Head of caudate nucleus (tissue), 42 donors: ENCODE data around the gene TSPYL1.
"Not testable (repeated sequence)": the region's sequence is repeated elsewhere in the genome, so short reads cannot be mapped to it uniquely, and the experiment has no call there.

Experiments used
- DNase-seq, 42 donors: peaks; one replicate each; pipeline versions ENCODE4 v3.0.0 to v3.0.0-alpha.2; 2020 to 2021; ENCODE audit warnings: mixed read lengths in 7 of 42
- intact Hi-C: fragments of 100-400 bp; cut with DNase I; formaldehyde crosslinking; loops from one replicate; pipeline ENCODE4 v1.15.0; 2022

TSPYL1 gene

GRCh38 chr6:116301104-116301503, 21.4 kb upstream of the TSPYL1 start:
- DNase-seq: no peak
- intact Hi-C loops: no loop called here

DNA sequence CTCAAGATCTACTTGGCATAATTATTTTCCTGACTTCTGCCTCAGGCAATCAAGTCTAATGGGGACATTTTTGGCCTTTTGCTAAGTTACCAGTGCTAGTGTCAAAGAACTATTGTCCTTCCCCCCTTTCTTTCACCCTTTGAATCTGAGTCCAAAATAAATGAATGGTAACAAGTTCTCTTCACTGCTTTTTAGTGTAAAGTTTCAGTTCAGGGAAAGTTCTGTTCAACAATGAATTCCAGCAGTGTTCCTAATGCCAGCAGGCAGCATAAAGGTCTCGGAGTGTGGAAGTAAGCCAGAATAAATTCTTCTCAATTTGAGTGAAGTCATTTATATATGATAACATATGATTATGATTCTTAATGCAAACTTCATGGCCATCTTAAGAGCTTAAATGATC, 20.8 kb upstream of the TSPYL1 start:
- intact Hi-C loops: no loop called here
- DNase-seq: no peak

DNA sequence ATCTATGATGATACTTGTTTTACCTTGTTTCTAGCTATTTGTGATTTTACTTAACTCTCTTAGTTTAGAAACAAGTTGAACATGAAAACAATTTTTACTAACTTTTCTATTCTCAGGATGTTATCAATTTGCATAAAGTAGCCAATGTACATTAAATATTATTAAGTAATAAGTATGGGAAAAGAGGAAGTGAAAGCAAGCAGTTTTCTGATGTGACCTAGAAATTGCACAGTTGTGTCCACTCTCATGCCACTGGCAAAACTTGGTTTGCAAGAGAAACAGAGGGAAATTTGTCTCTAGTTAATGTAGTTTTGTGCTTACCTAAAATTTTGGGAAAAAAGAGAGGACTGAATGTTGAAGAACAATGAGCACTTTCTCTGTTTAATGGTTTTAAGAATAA, 19.2 kb upstream of the TSPYL1 start:
- intact Hi-C loops: no loop called here
- DNase-seq: no peak

GRCh38 chr6:116298273-116298672, 18.5 kb upstream of the TSPYL1 start:
- intact Hi-C loops: no loop called here
- DNase-seq: no peak

DNA sequence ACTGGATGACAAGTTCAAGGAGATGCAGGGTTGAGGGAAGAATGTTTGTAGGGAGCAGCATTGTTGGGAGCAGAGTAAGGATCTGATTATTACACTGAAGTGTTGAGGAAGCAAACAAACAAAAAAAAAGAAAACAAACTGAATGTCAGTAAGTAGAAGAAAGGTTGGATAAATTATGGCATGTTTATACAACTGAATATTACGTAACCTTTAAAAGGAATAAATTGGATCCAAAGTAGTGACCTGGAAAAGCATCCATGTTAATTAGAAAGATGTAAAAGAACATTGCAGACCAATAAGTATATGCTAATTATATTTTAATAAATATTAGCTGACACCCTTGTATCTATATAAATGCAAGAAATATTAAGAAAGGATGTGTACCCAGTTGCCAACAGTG, 12.8 kb upstream of the TSPYL1 start:
- intact Hi-C loops: no loop called here
- no peak for DNase-seq

DNA sequence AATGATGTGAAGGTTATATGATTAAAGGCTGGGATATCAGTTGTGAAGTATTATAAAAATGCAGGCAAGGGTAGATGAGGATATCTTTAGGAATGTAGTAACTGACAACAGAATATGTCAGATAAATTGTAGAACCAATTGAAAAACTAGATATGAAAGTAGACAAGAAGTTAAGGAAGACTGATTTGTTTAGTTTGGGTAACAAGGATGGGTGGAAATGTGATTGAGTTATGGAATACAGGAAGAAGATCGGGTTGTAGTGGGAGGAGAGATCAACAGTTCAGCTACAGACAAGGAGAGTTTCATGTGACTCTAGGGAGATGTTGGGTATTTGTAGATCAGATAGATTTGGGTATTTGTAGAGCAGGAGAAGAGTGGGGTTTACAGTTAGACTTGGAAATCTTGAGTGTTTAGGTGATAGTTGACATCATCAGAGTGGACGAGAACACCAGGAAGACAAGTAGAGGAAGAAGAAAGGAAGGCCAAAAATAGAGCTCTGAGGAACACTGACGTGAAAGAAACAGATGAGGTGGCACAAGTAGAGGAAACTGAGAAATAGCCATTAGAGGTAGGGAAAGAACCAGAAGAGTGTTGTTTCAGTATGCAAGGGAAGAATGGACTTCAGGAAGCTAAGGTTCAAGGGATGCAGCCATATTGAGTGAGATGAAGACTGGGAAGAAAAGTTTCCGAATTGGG, 12.1 kb upstream of the TSPYL1 start:
- intact Hi-C loops: no loop called here
- no peak for DNase-seq

DNA sequence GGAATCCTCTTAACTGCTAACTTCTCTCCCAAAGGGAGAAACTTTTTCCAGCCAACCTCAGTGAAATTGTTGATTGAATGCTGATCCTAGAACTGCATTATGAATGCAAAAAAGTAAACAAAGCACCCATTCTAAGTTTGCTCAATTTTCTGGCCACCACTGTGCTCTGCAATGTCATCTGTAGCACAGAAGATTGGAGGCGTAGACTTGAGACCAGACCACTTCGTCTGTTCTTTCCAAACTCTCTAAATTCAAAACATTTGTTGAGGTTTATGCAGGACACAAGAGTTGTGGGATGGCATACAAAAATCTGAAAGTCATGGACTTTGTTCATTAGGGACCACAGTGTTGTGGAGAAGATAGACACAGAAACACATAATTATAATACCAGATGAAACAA, 11.1 kb upstream of the TSPYL1 start:
- intact Hi-C loops: no loop called here
- DNase-seq: no peak

- intact Hi-C loops: no loop called here
- no peak for DNase-seq
Observed at GRCh38 chr6:116289876-116290275, 10.1 kb upstream of the TSPYL1 start.

GRCh38 chr6:116287689-116288282, 8.1 kb upstream of the TSPYL1 start:
- intact Hi-C loops: no loop called here

DNA sequence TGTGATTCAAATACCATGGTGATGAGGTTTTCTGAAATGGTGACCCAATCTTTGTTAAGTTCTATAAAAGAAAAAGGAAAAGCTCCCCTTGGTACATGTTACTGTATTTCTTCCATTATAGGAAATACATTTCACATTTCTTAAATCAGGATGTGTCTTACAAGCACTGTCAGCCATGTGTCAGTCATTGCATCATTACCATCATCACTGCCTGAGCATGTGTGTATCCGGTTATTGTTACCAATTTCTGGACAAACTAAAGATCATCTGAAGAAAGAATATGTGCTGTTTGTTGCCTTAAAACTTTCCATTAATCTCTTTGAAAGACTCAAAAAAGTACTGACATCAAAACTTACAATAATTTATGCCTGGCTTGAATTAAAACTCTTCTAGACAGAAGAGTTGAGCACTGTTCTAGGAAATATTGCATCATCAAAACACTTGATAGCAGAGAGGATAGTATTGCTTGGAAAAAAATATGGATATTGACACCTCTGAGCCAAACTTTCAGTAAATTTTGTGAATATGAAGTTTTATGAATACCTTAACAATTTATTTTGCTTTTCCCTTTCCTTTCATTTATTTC, 7.1 kb upstream of the TSPYL1 start:
- intact Hi-C loops: no loop called here
- DNase-seq: no peak

More at GRCh38 chr6:116287689-116288282, 8.1 kb upstream of the TSPYL1 start:
- peak in 3 of 42 donors; percentile 32 to 42 (median 41) for DNase-seq

DNA sequence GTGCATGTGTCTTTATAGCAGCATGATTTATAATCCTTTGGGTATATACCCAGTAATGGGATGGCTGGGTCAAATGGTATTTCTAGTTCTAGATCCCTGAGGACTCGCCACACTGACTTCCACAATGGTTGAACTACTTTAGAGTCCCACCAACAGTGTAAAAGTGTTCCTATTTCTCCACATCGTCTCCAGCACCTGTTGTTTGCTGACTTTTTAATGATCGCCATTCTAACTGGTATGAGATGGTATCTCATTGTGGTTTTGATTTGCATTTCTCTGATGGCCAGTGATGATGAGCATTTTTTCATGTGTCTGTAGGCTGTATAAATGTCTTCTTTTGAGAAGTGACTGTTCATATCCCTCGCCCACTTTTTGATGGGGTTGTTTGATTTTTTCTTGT, 5.3 kb upstream of the TSPYL1 start:
- intact Hi-C loops: loop anchor here (5.0 kb wide), 2 partner anchors 87 to 247 kb away; partner anchors contain the start of gene DSE
- DNase-seq: not testable (repeated sequence)

DNA sequence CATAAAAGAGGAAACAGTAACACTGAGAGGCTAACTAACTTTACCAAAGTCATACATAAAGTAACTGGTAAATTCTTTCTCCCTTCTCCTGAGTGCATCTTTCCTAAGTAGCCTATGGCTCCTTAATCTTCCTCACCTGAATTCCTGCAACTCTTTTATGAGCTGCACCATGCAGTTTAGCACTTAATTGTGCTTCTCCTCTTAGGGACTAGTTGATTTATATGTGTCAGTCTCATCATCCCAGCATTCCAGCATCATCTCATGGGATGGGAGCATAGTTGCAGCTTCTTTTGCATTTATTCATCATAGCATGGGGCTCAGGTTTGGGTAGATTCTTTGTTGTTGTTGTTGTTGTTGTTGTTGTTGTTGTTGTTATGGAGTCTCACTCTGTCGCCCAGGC, 3.5 kb upstream of the TSPYL1 start:
- DNase-seq: no peak
- intact Hi-C loops: loop anchor here (5.0 kb wide), 2 partner anchors 89 to 249 kb away; partner anchors contain the start of gene DSE

DNA sequence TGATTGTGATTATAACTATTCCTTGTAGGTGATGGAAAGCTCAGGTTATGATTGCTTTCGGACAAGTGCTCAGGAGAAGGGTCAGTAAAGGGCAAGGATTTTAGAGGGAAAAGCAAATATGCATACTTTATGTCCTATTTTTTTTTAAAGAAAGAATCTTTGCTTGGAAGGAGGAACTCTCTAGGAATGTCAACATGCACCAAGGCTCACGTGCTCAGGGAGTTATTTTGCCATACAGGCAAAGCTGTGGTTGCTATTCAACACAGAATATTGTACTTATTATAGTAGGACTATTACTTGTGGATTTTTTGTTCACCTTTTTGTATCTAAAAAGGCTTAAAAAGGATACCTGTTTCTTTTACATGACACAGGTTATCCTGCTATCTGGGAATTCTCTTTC, 3.0 kb upstream of the TSPYL1 start:
- intact Hi-C loops: loop anchor here (5.0 kb wide), 2 partner anchors 90 to 250 kb away; partner anchors contain the start of gene DSE

GRCh38 chr6:116280933-116281316, 1.2 kb upstream of the TSPYL1 start:
- intact Hi-C loops: loop anchor here (5.0 kb wide), 2 partner anchors 91 to 251 kb away; partner anchors contain the start of gene DSE

More for the DNA sequence above, 3.0 kb upstream of the TSPYL1 start:
- DNase-seq: no peak

DNA sequence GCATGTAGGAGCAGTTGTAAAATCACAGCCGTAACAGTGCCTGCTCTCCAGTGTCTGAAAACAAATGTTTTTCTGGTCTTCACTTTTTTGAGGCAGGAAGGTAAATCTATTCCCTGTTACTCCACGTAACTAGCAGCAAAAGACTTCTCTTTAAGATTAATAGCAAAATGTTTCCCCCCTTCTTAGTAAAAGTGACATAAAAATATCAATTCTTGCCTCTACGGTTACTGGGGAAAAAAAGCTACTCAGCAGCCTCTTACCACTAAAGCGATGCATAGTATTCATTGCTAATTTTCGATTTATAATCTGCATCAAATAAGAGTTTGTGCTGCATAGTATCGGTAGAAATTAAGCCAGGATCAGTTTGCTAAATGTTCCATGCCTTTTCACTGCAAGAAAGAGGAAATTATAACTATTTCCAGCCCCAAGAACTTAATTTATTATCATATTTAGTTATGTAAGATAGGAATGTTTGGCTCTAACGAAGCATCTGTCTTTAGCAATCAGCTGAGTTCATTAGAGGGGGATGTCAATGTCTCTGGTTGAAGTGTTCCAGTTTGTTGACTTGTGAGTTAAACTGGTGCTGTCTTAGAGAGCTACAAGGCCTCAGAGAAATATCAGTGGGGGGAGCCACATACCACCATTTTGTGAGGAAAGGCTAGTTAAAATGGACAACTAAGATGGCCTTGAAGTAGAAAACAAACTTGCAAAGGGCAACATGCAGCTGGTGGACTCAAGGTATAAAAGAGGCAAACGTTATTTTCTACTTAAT, 617 bp upstream of the TSPYL1 start:
- no peak for DNase-seq
- intact Hi-C loops: loop anchor here (5.0 kb wide), 2 partner anchors 92 to 252 kb away; partner anchors contain the start of gene DSE

More at GRCh38 chr6:116280933-116281316, 1.2 kb upstream of the TSPYL1 start:
- no peak for DNase-seq

- DNase-seq: peak in 13 of 42 donors; percentile 7 to 57 (median 33)
- intact Hi-C loops: loop anchor here (5.0 kb wide), 1 partner anchor 283 kb away; no protein-coding TSS in a partner anchor
Observed at GRCh38 chr6:116278854-116279231, 887 bp downstream of the TSPYL1 start.

- no peak for DNase-seq
- intact Hi-C loops: loop anchor here (5.0 kb wide), 1 partner anchor 284 kb away; no protein-coding TSS in a partner anchor
Observed at GRCh38 chr6:116278481-116278829, 1.3 kb downstream of the TSPYL1 start.

DNA sequence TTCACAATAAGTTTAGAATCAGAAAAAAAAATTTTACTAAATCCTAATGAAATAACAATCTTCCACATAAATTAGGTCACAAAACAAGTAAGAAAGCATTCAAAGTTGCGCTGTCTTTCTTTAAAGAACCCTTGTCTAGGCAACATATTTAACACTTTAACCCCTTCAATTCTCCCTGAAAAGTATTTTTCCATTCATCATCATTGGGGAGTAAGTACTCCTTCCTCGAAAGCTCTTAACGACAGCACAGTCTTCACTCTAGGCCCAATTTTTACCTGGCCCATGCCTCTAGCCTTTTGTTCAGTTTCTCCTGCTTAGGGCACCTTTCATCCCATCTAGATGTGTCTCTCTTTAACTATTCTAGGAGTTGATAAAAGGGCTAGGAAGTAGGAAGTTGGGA, 2.6 kb downstream of the TSPYL1 start:
- intact Hi-C loops: loop anchor here (5.0 kb wide), 1 partner anchor 285 kb away; no protein-coding TSS in a partner anchor
- no peak for DNase-seq

- intact Hi-C loops: no loop called here
- DNase-seq: no peak
Observed at GRCh38 chr6:116271149-116271708, 8.5 kb downstream of the TSPYL1 start.
